A673 (cell line): ENCODE results near the gene GPR34.

Experiments used
- CTCF ChIP-seq: fragments of 300-800, 200-600 bp; sonication (generic); conservative IDR thresholded peaks from 2 replicates; pipeline ENCODE4 v1.5.1; 2017; ENCODE audit warnings: low read depth, mild to moderate bottlenecking, antibody characterized with exemption, low read length, moderate library complexity, mixed read lengths
- EZH2 ChIP-seq: fragments of 200-600 bp; sonication (generic); IDR thresholded peaks from 2 replicates; pipeline ENCODE4 v1.6.1; 2017; ENCODE audit warnings: borderline replicate concordance, low read depth, mild to moderate bottlenecking, mixed read lengths, antibody characterized with exemption, low read length; ENCODE audit not compliant: poor library complexity, severe bottlenecking

- no peak for TF ChIP-seq CTCF
- no peak for TF ChIP-seq EZH2
Observed at GRCh38 chrX:41711021-41711667, 22.4 kb downstream of the GPR34 start.
